Measurements from ENCODE around the gene MGAT3. TPM values are rescaled to one million over a fixed set of nuclear protein-coding genes. Genes with fewer than 3 reads are reported as not detected.

Gene MGAT3
- total RNA-seq, 1 experiment from 2014 or later: 0.20 TPM

- Histone ChIP-seq H3K4me2 (ENCODE audit: low read length) (no peak overlapping the region), H3K79me2 (ENCODE audit: insufficient read depth, low read length) (no peaks in the 10 kb centered on the region), H3K9ac (ENCODE audit: low read length) (no peak overlapping the region), H4K20me1 (ENCODE audit: insufficient read depth) (no peaks in the 10 kb centered on the region), H3K36me3 (ENCODE audit: control insufficient read depth in 1 of 2, insufficient read depth in 2 of 2, low read length in 2 of 2) (no peaks in the 10 kb centered on the region), H3K27ac (ENCODE audit: low read depth, low read length) (no peak overlapping the region), H3K27me3 (ENCODE audit: insufficient read depth, low read length) (no peaks in the 10 kb centered on the region), H3K9me2 (ENCODE audit: insufficient read depth) (no peaks in the 10 kb centered on the region), H3K4me3 (replicated peaks in 1 of 2; ENCODE audit: low read depth in 1 of 2, low read length in 2 of 2) (no peak overlapping the region), H2AFZ (ENCODE audit: low read depth, low read length, poor library complexity, severe bottlenecking) (no peak overlapping the region), H3K4me1 (ENCODE audit: control insufficient read depth in 1 of 2, insufficient read depth in 2 of 2, low read length in 2 of 2) (peaks cover 4 to 8% of the 10 kb centered on the region in 2 experiments; a peak in 2 of 4 replicates), H3K9me3 (ENCODE audit: control insufficient read depth in 1 of 2, insufficient read depth in 1 of 2, low read depth in 1 of 2, low read length in 2 of 2) (no peaks in the 10 kb centered on the region)
- ChIA-PET RAD21 (ENCODE audit: low non-redundant PET in 1 of 2, low total read pairs in 2 of 2, uncharacterized antibody in 2 of 2, unreplicated experiment in 2 of 2) (no interaction called here), POLR2A (no interaction called here), CTCF (no interaction called here)
- BruUV-seq (replicated peaks): no TSS peak
- TF ChIP-seq REST (IDR thresholded peaks at IDR 0.05; ENCODE audit: low read depth): no peak
- no peak for TF ChIP-seq EZH2phosphoT487 (IDR thresholded peaks at IDR 0.05; ENCODE audit: borderline replicate concordance)
- TF ChIP-seq MAX (IDR thresholded peaks at IDR 0.05): no peak
- TF ChIP-seq JUND (IDR thresholded peaks at IDR 0.05): no peak
- no peak for TF ChIP-seq EGR1 (IDR thresholded peaks at IDR 0.05; ENCODE audit: low read depth)
- no peak for TF ChIP-seq CEBPB (IDR thresholded peaks at IDR 0.05; ENCODE audit: low read depth)
- no peak for TF ChIP-seq RAD21 (IDR thresholded peaks at IDR 0.05; ENCODE audit: low read depth)
- TF ChIP-seq FOSL1 (IDR thresholded peaks at IDR 0.05; ENCODE audit: low read depth): no peak
- TF ChIP-seq SIN3A (IDR thresholded peaks at IDR 0.05; ENCODE audit: low read depth): no peak
- TF ChIP-seq TCF7L2 (IDR thresholded peaks at IDR 0.05; ENCODE audit: borderline replicate concordance, extremely low read depth, insufficient read depth, insufficient read length): no peak
- TF ChIP-seq POLR2AphosphoS5 (IDR thresholded peaks at IDR 0.05; ENCODE audit: low read depth, low read length): no peak
- TF ChIP-seq SP1 (IDR thresholded peaks at IDR 0.05; ENCODE audit: low read depth): no peak
- no peak for TF ChIP-seq ELF1 (IDR thresholded peaks at IDR 0.05; ENCODE audit: borderline replicate concordance, low read depth)
- TF ChIP-seq EZH2 (IDR thresholded peaks at IDR 0.05): no peak
- ATAC-seq: no peak
- intact Hi-C loops (cut with micrococcal nuclease): no loop called here
- DNase-seq (ENCODE audit: low read depth, low spot score): no peak
These were observed 1.8 kb downstream of the MGAT3 start for GRCh38 chr22:39458444-39459083.

Data from HCT116 (cell line).